ENCODE results near the gene BPHL.

DNA sequence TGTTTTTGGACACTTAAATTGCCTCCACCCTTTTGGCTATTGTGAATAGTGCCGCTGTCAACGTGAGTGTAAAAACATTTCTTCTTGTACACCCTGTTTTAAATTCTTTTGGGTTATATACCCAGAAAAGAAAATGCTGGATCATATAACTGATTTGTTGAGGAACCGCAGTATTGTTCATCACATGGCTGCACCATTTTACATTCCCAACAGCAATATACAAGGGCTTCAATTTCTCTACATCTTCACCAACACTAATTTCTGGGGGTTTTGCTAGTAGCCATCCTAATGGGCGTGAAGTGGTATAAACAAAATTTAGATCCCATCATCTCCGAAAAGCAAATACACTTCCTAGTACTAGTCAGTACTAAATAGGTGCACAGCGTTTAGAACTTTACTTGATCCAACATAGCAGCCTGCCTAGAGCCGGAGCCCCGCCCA lies 579 bp upstream of the BPHL start:
- no peak for TF ChIP-seq GATA2 (CRISPR knock-in tag; IDR thresholded peaks at IDR 0.05)
- no peak for TF ChIP-seq FOXJ3 (CRISPR knock-in tag; IDR thresholded peaks at IDR 0.05)
- TF ChIP-seq, protein P1, sequence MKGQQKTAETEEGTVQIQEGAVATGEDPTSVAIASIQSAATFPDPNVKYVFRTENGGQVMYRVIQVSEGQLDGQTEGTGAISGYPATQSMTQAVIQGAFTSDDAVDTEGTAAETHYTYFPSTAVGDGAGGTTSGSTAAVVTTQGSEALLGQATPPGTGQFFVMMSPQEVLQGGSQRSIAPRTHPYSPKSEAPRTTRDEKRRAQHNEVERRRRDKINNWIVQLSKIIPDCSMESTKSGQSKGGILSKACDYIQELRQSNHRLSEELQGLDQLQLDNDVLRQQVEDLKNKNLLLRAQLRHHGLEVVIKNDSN (IDR thresholded peaks at IDR 0.05; ENCODE audit: borderline replicate concordance, low read depth): no peak
- no peak for TF ChIP-seq TAF1 (IDR thresholded peaks at IDR 0.05; ENCODE audit: borderline replicate concordance, low read depth, low read length)

All from SK-N-SH (cell line).